Right hindlimb (tissue), 1 donor: ENCODE measurements around the gene BTBD9.

Source experiments
- DNase-seq: peaks from one replicate; pipeline ENCODE4 v3.0.0-alpha.2; 2018

BTBD9 gene

GRCh38 chr6:38155621-38156204 is 484.0 kb downstream of the BTBD9 start:
- no peak for DNase-seq

- no peak for DNase-seq
Measured at GRCh38 chr6:38155144-38155543, 484.6 kb downstream of the BTBD9 start.

DNA sequence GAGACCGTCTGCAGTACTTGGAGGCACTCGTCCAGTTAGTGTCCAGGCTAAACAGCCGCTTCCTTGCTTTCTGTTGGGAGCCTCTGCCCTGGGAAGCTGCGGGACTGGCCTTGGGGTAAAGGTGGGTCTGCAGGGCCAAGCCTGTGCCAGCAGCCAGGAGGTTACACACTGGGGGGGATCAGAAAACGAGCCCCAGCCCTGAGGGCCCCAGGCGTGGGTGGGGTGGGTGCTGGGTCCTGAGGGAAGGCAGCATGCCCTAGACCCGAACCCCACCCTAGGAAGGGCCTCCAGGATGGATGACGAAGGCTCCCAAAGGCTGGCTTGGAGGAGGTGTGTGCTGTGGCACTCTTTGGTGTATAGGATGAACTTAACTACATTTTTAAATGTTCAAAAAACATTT is 485.0 kb downstream of the BTBD9 start:
- DNase-seq, result no peak

- no peak for DNase-seq
Measured at GRCh38 chr6:38153798-38154345, 485.9 kb downstream of the BTBD9 start.

GRCh38 chr6:38153076-38153797 is 486.5 kb downstream of the BTBD9 start:
- no peak for DNase-seq

GRCh38 chr6:38152620-38153019 is 487.1 kb downstream of the BTBD9 start:
- peak; percentile 7 for DNase-seq

DNA sequence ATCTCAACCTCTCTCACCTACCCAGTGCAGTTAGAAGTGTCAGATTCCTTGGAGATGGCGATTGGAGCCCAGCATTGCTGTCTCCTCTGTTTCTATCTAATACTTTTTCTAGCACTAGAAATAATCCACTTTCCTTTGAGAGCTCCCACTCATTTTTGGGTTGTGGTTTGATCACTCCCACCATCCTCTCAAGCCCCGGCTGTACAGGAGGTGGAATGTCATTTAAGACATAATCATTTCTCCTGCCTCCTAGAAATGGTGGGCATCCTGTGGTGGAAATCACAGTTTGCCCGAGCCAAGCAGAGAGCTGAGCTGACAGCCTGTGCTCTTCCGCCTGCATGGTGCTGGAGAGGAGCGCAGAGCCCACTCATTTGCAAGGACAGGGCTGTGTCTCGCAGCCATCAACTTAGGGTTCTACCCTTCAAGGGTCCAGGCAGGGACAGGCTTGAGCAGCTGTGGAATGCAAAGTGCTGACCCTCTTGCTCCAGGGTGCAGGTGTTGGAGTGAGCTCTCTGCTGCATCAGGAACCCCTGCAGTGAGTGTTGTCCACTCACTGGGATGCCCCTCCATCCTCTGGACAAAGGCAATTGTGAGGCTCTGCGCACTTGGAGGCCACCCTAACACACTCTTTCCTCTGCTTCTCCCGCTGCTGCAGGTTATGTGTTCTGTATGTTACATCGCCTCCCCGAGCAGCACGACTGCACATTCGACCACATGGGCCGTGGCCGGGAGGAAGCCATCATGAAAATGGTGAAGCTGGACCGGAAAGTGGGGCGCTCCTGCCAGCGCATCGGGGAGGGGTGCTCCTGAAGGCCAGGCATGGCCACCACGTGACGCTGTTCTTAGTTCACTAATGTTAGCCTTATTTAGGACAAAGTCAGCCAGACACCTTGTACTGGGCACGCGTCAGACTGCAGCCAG is 487.9 kb downstream of the BTBD9 start:
- peak; percentile 10 for DNase-seq

- DNase-seq, result no peak
Measured at GRCh38 chr6:38150681-38151296, 488.9 kb downstream of the BTBD9 start.

DNA sequence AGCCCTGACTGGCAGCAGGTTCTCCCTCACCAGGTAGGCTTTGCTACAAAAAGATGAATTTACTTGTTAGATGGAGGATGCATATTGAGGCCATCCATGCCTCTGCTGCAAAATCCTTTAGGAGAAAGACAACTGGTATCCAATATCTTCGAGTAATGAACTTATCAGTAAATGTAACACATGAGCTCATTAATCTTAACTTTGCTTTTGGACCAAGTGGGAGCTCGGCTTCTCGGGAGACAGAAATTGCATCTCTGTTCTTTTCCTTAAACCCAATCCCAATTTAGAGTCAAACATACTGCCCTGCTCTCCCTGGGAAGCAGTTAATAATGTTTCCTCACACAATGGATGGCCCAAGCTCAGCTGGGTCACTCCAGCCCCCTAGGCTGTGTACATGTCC is 489.7 kb downstream of the BTBD9 start:
- no peak for DNase-seq

- peak; percentile 34 for DNase-seq
Measured at GRCh38 chr6:38149531-38149930, 490.2 kb downstream of the BTBD9 start.

DNA sequence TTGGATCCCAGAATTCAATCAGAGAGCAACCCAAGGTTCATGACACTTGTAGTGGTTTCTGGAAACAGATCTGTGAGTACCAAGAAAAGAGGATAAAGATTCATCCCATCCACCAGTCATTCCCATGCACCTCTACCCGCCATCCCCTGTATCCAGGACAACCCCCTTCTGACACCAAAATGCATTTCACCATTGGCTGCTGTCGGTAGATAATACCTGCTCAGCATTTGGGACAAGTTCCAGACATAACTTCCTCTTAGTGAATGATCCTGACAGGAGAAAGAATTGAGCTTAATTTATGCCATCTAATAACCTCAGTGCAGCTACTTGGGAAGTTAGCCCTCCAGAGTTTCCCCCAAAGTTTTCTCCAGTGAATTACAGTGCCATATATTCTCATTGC is 491.1 kb downstream of the BTBD9 start:
- DNase-seq, result no peak

GRCh38 chr6:38146734-38147027 is 493.0 kb downstream of the BTBD9 start:
- no peak for DNase-seq

DNA sequence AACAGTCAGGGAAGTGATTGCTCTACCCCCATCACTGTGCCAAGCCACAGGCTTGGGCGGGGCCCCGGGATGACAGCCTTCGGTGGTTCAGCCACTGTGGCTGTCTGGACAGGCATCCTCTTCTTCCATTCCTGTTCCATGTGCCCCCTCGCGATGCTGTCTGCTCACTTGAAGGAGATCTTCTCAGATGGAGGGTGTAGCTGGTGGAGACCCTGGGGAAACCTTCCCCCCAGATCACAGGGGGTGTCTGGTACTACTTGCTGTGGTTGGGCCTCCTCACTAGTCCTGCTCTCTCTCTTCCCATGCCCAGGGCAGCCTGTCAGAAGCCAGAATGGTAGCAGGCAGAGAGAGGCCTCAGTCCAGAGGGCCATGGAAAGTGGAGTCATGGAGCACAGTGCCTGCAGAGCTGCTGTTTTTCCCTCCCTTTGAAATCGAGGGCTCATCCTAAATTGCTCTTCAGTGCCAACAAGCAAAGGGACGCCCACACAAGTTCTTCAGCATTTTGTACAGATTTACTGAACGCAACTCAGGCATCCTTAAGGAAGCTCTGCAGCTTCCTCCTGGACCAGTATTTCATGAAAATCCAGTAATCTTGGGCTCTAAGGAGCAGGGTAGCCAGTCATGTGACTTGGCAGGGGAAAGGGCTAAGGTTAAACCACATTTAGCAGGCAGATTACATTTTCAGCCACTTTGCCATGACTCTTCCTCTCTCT is 493.6 kb downstream of the BTBD9 start:
- DNase-seq, result no peak

GRCh38 chr6:38144365-38144945 is 495.3 kb downstream of the BTBD9 start:
- no peak for DNase-seq

DNA sequence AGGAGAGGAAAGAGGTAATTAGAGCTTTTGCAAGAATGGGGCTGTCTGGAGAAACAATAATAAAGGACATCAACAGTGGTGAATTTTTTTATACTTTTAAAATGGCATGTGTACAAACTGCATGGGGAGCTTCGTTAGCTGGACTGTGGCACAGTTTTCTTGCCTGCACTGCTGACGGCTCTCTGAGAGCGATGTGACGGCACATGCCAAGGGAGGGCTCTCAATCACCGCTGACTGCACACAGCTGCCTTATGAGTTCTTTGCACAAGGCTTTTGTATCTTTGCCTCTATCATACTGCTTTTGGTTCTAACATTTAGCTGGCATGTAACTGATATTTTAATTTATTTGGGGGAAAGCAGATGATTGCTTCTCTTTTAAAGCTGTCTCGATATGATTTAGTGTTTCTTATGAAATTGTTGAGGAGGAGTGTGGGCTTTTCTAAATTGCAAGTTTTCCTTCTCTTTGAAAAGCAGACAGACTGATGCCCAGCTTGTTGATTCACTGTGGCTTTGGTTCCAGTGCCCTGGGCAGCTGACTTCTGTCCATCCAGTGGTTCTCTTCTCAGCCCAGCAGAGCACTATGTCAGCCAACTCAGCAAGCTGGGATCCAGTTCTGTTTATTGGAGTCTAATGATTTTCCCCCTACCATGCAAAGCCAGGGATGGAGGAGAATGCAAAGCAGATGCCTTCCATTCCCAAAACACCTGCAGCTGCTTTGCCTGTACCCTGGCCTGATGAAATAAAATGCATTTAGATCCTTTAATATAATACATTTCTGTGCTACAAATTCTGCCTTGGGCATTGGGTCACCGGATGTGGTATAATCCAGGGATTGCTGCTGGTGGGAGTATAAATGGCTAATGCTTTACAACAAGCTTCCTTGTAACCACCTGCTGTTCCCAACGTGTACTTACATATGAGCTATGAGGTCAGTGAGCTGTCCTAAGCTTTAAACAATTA is 496.3 kb downstream of the BTBD9 start:
- no peak for DNase-seq

GRCh38 chr6:38142178-38142902 is 497.4 kb downstream of the BTBD9 start:
- no peak for DNase-seq

DNA sequence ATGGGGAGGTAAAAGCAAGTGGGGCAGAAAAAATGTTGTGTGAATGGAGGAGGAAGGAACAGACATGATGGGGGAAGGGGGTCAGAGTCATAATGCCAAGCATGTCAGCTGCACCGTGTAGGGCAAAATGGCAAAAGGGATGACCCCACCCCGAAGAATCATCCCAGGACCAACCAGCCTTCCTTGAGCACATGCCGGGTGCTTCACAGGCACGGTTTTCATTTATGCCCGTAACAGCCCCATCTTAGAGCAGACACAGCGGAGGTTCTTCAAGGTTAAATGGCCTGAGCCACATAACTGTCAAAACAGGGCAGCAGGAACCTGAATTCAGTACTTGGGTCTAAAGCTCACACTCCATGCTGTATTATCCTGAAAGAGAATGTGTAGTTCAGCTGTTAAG is 498.0 kb downstream of the BTBD9 start:
- DNase-seq, result no peak

DNA sequence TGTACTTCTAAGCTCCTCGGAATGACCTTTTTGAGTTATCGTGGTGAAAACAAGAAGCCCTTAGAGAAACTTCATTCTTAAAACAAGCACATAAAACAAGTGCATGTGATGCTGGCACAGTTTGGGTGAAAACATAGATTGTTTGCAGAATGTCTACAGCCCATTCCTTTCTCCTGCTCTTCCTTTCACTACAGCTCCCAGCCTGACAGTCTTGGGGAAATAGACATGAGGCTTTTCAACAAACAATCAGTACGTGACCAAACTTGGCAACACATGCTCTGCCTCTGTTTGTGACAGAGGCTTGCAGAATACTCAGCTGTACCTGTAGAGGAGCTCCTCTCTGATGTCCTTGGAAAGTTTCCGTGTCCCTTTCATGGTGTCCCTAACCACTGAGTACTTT is 498.6 kb downstream of the BTBD9 start:
- DNase-seq, result no peak

DNA sequence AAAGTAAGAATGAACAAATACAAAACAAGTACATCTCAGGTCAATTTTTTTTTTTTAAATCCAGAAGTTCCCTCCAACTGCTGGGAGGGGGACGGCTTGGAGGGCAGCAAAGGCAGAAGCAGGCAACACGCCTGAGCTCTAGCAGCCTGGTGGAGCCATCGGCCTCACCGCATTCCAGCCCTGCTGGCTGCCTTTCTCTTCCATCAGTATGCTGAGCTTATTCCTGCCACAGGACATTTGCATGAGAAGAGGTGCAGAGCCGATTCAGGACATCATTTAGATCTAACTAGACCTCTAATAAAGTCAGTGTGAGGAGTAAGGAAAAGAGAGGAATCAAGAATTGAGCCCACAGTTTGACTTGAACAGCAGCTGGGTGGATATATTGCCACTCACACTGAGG is 501.4 kb downstream of the BTBD9 start:
- DNase-seq, result no peak

DNA sequence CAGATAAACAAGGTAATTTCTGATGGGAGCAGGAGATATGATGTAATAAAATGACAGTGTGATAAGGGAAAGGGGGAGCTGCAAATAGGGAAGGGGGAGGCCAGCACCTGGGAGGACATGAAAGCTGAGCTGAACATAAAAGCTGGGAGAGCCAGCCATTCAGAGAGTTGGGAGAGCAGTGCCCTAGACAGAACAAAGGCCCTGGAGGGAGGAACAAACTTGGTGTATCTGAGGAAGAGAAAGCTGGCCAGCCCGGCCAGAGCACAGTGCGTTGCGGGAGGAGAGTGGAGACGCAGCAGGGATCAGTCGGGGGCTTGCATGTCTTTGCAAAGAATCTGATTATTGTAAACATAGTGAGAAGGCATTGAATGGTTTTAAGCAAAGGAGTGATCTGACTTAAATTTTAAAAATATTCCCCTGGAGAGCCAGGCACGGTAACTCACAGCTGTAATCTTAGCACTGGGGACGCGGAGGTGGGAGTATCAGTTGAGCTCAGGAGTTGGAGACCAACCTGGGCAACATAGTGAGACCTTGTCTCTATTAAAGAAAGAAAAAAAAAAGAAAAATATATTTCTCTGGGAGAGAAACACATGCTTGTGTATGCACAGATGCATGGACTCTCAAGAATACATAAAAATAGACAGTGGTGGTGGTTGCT is 502.0 kb downstream of the BTBD9 start:
- no peak for DNase-seq
